ENCODE measurements around the gene TUBA4A. TPM values are rescaled to one million over a fixed set of nuclear protein-coding genes. Genes with fewer than 3 reads are reported as not detected.
A peak's percentile ranks its signal among the peaks of the same experiment; 100 is the strongest.

Gene TUBA4A
- total and polyA plus RNA-seq, 2 experiments from 2014 or later = 44.3 to 77.7 TPM

- H3K36me3 ChIP-seq (ENCODE audit: insufficient read depth) = peaks cover 3% of the 10 kb centered on the region; the same call in 1 of the 2 replicates
- H3K27me3 ChIP-seq (ENCODE audit: insufficient read depth) = peaks cover 47% of the 10 kb centered on the region
- H3K4me3 ChIP-seq = peak overlapping the region; percentile 74
- H3K27me3 Mint-ChIP-seq (ENCODE audit: insufficient read depth, low read depth, poor library complexity) = peaks cover 39% of the 10 kb centered on the region
- DNase-seq (ENCODE audit: low spot score) (no peak), ATAC-seq (no peak)
- H3K4me1 ChIP-seq (ENCODE audit: insufficient read depth) = peaks cover 7% of the 10 kb centered on the region; the same call in 1 of the 2 replicates
- H3K4me1 Mint-ChIP-seq = peaks cover 44% of the 10 kb centered on the region
- no peak overlapping the region for H3K27ac ChIP-seq (ENCODE audit: low read depth)
- H4K20me1 ChIP-seq (replicated peaks; ENCODE audit: insufficient read depth) = no peaks in the 10 kb centered on the region
- H2AFZ ChIP-seq = no peak overlapping the region
- peaks cover 41% of the 10 kb centered on the region for H3K36me3 Mint-ChIP-seq (ENCODE audit: low read depth)
- no peaks in the 10 kb centered on the region for H3K9me2 ChIP-seq (ENCODE audit: insufficient read depth)
- H3K79me2 ChIP-seq (replicated peaks; ENCODE audit: insufficient read depth) = no peaks in the 10 kb centered on the region
- peak overlapping the region; percentile 85 for H3K4me3 Mint-ChIP-seq
- no peaks in the 10 kb centered on the region for H3K9me3 Mint-ChIP-seq
- TF ChIP-seq ETS1 (IDR thresholded peaks at IDR 0.05) = no peak
- no peak for TF ChIP-seq ZNF331 (CRISPR knock-in tag; IDR thresholded peaks at IDR 0.05; ENCODE audit: low read depth)
- TF ChIP-seq CTCF (conservative IDR thresholded peaks at IDR 0.05; ENCODE audit: low read depth in 2 of 2) = no peak
- no peak for TF ChIP-seq CREB1 (CRISPR knock-in tag; IDR thresholded peaks at IDR 0.05; ENCODE audit: low read depth)
- TF ChIP-seq POLR2AphosphoS5 (IDR thresholded peaks at IDR 0.05; ENCODE audit: low read depth) = no peak
- no peak for TF ChIP-seq REST (IDR thresholded peaks at IDR 0.05; ENCODE audit: unreplicated experiment)
- TF ChIP-seq ZNF462 (CRISPR knock-in tag; IDR thresholded peaks at IDR 0.05) = no peak
- TF ChIP-seq EZH2 (IDR thresholded peaks at IDR 0.05; ENCODE audit: low read depth, unreplicated experiment) = no peak
- no peak for TF ChIP-seq JUNB (IDR thresholded peaks at IDR 0.05; ENCODE audit: unreplicated experiment)
- TF ChIP-seq NANOG (IDR thresholded peaks at IDR 0.05; ENCODE audit: borderline replicate concordance) = no peak
- TF ChIP-seq EZH2phosphoT487 (IDR thresholded peaks at IDR 0.05; ENCODE audit: unreplicated experiment) = no peak
- TF ChIP-seq STAT1 (IDR thresholded peaks at IDR 0.05; ENCODE audit: unreplicated experiment) = no peak
- TF ChIP-seq ZNF114 (CRISPR knock-in tag; IDR thresholded peaks at IDR 0.05) = no peak
- H3F3A ChIP-seq (replicated peaks; ENCODE audit: low read depth) = no peaks in the 10 kb centered on the region; the same call in 1 of the 2 replicates
- no peak overlapping the region for H3K27ac Mint-ChIP-seq
- H3K4me2 ChIP-seq = peak overlapping the region; percentile 96
Observed at GRCh38 chr2:219252084-219252483, 1.6 kb downstream of the TUBA4A start.
